NCI-H2196 (cell line): ENCODE measurements around the gene MYO5A.
"Not testable (repeated sequence)": the region's sequence is repeated elsewhere in the genome, so short reads cannot be mapped to it uniquely, and the experiment has no call there.

Source experiments
- DNase-seq: peaks from one replicate; lab custom pipeline; 2025; ENCODE audit not compliant: unreplicated experiment; lab: John Stamatoyannopoulos, UW

MYO5A gene

GRCh38 chr15:52509500-52510245, 19.0 kb downstream of the MYO5A start:
- DNase-seq: no peak

GRCh38 chr15:52506549-52506948, 22.1 kb downstream of the MYO5A start:
- no peak for DNase-seq

- no peak for DNase-seq
Measured at GRCh38 chr15:52505151-52505550, 23.5 kb downstream of the MYO5A start.

GRCh38 chr15:52503788-52504496, 24.7 kb downstream of the MYO5A start:
- no peak for DNase-seq

- no peak for DNase-seq
Measured at GRCh38 chr15:52502608-52503007, 26.1 kb downstream of the MYO5A start.

GRCh38 chr15:52499506-52499905, 29.2 kb downstream of the MYO5A start:
- no peak for DNase-seq

- DNase-seq: no peak
Measured at GRCh38 chr15:52498706-52499105, 30.0 kb downstream of the MYO5A start.

- DNase-seq: no peak
Measured at GRCh38 chr15:52496776-52497470, 31.8 kb downstream of the MYO5A start.

GRCh38 chr15:52496175-52496574, 32.5 kb downstream of the MYO5A start:
- no peak for DNase-seq

GRCh38 chr15:52495125-52495524, 33.6 kb downstream of the MYO5A start:
- DNase-seq: no peak

GRCh38 chr15:52493968-52494367, 34.7 kb downstream of the MYO5A start:
- DNase-seq: no peak

GRCh38 chr15:52492132-52492531, 36.5 kb downstream of the MYO5A start:
- DNase-seq: no peak

GRCh38 chr15:52491472-52491871, 37.2 kb downstream of the MYO5A start:
- no peak for DNase-seq

- not testable (repeated sequence) for DNase-seq
Measured at GRCh38 chr15:52489430-52489829, 39.2 kb downstream of the MYO5A start.

GRCh38 chr15:52488830-52489229, 39.9 kb downstream of the MYO5A start:
- DNase-seq: no peak

GRCh38 chr15:52486003-52486996, 42.4 kb downstream of the MYO5A start:
- no peak for DNase-seq

GRCh38 chr15:52485290-52485689, 43.4 kb downstream of the MYO5A start:
- DNase-seq: no peak

GRCh38 chr15:52483707-52484106, 45.0 kb downstream of the MYO5A start:
- no peak for DNase-seq

- no peak for DNase-seq
Measured at GRCh38 chr15:52481915-52482314, 46.8 kb downstream of the MYO5A start.

GRCh38 chr15:52480990-52481389, 47.7 kb downstream of the MYO5A start:
- DNase-seq: no peak

- DNase-seq: no peak
Measured at GRCh38 chr15:52466716-52467115, 62.0 kb downstream of the MYO5A start.
